HG03469 (cell line): ENCODE measurements around the gene WFS1.

Experiments used
- ATAC-seq: cut with Tn5 transposase; IDR thresholded peaks from one replicate; pipeline ENCODE4 v1.9.1; 2021; ENCODE audit warnings: mild to moderate bottlenecking, moderate library complexity, moderate number of reproducible peaks; ENCODE audit not compliant: unreplicated experiment

WFS1 gene

GRCh38 chr4:6298035-6298434 lies 28.4 kb downstream of the WFS1 start:
- no peak for ATAC-seq

DNA sequence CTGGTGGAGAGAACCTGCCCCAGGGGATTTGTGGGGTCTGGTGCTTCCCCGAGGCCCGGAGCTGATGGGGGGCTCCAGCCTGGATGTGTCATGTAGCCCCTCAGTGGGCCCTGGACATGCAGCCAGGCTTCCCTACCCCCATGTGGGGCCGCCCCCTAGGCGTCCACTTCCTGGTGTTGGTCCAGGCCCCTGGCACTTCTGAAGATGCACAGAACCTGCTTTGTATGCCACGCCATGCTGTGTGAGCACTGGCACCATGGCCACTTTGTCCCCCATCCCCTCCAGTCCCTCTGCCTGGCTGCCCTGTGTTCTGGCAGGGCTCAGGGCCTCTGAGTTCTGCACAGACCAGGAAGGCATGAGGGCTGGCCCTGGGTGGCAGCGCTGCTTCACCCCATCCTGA lies 29.2 kb downstream of the WFS1 start:
- ATAC-seq, result no peak

DNA sequence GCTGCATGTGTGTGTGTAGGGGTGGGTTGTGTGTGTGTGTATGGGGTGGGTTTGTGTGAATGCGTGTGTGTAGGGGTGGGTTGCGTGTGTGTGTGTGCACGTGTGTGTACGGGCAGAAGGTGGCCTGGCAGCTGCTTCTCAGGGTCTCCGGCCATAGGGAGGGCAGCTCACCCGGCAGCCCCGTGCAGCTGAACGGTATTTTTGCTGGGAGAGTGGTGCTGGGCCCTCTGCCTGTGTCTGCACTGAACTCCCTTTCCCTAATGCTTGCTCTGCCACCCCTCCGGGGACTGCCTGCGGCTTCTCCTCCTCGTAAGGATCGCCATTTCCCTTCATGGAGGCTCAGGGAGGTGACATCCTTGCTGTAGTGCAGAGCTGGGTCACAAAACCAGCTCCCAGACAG lies 30.2 kb downstream of the WFS1 start:
- no peak for ATAC-seq

DNA sequence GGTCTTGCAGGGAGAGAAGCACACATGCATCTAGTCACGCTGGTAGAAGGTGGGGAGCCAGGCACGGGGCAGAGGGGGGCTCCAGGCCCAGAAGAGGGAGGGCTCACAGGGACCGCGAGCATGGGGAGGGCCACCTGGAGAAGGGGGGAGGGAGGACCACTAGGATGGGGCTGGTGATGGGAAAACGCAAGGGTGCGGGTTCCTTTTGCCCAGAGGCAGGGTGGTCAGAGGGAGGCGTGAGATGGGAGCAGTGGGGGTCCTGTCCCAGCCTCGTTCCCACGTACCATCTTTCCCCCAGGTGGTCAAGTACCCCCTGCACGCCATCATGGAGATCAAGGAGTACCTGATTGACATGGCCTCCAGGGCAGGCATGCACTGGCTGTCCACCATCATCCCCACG lies 30.7 kb downstream of the WFS1 start:
- ATAC-seq, result no peak

- ATAC-seq, result no peak
Measured at GRCh38 chr4:6301051-6301731, 31.5 kb downstream of the WFS1 start.

DNA sequence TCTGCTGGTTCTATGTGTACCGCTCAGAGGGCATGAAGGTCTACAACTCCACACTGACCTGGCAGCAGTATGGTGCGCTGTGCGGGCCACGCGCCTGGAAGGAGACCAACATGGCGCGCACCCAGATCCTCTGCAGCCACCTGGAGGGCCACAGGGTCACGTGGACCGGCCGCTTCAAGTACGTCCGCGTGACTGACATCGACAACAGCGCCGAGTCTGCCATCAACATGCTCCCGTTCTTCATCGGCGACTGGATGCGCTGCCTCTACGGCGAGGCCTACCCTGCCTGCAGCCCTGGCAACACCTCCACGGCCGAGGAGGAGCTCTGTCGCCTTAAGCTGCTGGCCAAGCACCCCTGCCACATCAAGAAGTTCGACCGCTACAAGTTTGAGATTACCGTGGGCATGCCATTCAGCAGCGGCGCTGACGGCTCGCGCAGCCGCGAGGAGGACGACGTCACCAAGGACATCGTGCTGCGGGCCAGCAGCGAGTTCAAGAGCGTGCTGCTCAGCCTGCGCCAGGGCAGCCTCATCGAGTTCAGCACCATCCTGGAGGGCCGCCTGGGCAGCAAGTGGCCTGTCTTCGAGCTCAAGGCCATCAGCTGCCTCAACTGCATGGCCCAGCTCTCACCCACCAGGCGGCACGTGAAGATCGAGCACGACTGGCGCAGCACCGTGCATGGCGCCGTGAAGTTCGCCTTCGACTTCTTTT lies 32.2 kb downstream of the WFS1 start:
- ATAC-seq, result no peak

DNA sequence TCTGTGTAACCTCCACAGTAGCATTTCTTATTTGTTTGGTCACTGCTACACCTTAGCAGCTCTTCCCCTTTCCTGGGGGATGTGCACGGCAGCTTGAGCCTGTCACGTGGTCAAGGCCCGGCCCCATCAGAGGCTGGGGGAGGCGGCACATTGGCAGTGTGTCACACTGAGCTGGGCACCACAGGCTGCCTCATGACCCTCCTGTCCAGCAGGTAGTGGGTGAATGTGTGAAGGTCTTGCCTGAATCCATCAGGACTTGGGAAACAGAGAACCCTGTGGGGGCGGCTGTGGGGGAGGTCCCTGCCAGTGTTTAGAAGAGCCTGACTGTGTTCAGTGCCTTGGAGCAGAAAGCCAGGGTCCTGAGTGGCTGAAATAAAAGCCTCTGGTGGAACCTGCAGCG lies 33.2 kb downstream of the WFS1 start:
- ATAC-seq, result no peak

GRCh38 chr4:6303943-6304342 lies 34.3 kb downstream of the WFS1 start:
- no peak for ATAC-seq

DNA sequence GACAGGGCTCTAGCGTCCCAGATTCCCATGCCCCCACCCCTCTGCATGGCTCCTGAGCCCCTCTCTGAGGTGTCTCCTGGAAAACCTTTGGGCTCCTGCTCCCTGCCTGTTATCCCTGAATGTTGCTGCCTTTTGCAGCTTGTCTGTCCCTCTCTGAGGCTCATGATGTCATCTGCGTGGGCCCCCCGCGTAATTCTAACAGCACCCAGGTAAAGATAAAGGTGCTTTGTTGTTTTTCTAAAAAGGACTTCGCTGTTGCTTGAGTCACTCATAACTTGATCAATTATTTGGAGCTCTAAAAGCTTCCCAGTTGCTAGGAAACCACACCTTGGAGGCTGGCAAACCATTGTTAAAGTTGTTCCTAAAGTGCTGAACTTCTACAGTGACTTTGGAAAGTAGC lies 36.6 kb downstream of the WFS1 start:
- ATAC-seq, result no peak

DNA sequence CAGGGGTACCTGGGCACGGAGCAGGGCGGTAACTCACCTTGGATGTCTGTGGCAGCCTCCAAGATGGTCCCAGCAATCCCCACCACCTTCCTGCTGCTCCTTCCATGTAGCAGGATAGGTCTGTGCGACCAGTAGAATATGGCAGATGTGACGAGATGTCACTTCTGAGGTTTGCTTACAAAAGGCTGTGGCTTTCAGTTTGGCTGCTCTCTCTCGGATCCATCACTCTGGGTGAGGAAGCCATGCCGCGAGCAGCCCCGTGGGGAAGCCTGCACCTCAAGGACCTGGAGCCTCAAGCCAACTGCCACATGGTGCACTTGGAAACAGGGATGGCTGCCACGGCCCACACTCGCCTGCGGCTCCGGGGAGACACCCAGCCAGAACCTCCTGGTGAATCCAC lies 37.6 kb downstream of the WFS1 start:
- no peak for ATAC-seq

GRCh38 chr4:6307891-6308290 lies 38.2 kb downstream of the WFS1 start:
- ATAC-seq, result no peak

DNA sequence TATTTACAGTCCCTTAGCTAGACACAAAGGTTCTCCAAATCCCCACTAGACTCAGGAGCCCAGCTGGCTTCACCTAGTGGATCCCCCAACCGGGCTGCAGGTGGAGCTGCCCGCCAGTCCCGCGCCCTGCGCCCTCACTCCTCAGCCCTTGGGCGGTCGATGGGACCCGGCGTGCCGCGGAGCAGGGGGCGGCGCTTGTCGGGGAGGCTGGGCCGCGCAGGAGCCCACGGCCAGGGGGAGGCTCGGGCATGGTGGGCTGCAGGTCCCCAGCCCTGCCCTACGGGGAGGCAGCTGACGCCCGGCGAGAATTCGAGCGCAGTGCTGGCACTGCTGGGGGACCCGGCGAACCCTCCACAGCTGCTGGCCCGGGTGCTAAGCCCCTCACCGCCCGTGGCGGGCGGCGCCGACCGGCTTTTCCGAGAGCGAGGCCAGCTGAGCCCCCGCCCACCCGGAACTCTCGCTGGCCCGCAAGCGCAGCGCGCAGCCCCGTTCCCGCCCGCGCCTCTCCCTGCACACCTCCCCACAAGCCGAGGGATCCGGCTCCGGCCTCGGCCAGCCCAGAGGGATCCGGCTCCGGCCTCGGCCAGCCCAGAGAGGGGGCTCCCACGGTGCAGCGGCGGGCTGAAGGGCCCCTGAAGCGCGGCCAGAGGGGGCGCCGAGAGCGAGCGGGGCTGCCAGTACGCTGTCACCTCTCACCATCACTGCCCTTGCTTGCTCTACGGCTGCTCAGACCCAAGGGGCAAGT lies 39.4 kb downstream of the WFS1 start:
- no peak for ATAC-seq

GRCh38 chr4:6309777-6310176 lies 40.1 kb downstream of the WFS1 start:
- no peak for ATAC-seq

GRCh38 chr4:6313216-6313615 lies 43.6 kb downstream of the WFS1 start:
- ATAC-seq, result no peak

DNA sequence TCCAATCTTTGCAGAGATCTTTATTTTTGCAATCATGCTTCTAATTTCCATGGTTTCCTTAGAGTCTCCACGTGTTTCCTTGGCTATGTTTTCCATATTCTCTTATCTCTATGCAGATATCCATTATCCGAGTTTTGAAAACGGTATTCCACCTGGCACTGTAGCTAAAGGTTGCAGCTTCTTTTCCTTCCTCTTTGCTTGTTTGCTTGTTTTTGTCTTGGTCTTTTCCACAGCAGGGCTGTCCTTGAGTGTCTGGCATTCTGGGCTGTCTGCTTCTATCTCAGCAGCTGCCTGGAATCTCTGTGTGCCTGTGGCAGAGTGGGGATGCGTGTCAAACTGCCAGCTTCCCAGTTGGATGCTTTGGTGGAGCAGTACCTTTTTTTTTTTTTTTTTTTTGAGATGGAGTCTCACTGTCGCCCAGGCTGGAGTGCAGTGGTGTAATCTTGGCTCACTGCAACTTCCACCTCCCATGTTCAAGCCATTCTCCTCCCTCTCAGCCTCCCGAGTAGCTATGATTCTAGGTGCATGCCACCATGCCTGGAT lies 46.9 kb downstream of the WFS1 start:
- ATAC-seq, result no peak

GRCh38 chr4:6318206-6318605 lies 48.6 kb downstream of the WFS1 start:
- no peak for ATAC-seq

DNA sequence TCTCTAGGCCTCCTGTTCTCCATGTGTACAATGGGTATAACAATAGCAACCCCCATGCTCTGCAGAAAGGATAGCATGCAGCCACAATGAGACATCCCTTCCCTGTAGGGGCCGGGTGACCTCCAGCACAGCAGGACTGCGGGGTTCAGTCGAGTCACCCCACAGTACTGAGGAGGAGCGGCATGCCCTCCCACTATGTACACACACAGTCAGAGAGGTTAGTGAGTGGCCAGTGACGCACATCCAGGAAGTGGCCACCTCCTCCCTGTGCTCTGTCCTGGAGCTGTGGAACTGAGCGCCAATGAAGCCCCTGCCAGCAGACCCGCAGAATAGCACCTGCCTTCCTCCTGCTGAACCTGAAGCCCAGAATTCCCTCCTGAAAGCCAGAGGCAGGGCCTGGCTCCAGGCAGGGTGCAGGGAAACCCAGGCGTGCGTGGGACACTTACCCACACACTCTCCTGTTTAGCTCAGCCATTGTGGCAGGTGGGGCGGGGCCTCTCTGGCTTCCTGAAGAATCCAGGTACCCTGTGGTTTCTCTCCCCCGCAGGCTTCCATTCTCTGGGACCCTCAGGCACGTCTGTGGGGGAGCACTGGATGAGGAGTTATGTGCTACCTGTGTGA lies 50.0 kb downstream of the WFS1 start:
- no peak for ATAC-seq

DNA sequence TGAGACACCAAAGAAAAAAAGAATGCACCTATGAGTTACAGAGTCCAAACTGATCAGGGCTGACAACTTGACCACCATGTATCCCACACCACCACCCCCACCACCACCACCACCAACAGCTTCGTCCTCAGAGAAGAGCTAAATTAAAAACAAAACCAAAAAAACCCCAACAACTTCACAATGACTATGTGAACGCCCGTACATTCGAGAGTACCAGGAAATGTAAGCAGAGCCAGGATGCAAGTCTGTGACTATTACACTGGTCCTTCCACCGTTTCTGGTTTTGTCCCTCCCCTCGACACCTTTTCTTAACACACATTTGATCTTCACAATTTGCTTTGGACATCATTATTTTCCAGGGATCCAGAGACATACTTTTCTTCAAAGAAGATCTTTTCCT lies 51.0 kb downstream of the WFS1 start:
- ATAC-seq, result no peak

DNA sequence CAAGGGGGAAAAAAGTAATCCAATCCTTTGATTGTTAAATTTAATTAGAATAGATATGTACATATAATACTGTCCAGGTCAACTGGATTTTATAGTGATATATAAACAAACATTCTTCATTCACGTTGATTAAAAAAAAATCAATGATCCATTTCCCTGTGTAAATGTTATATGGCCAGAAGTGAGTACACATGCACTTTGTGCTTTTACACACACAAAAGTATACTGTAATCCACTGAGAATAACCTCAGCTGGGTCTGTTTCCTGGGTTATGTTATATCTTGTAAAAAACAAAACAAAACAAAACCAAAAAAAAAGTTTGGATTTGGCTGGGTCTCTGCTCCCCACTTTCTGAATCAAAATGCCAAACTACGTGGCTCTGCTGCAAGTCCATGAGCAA lies 51.7 kb downstream of the WFS1 start:
- ATAC-seq, result no peak

DNA sequence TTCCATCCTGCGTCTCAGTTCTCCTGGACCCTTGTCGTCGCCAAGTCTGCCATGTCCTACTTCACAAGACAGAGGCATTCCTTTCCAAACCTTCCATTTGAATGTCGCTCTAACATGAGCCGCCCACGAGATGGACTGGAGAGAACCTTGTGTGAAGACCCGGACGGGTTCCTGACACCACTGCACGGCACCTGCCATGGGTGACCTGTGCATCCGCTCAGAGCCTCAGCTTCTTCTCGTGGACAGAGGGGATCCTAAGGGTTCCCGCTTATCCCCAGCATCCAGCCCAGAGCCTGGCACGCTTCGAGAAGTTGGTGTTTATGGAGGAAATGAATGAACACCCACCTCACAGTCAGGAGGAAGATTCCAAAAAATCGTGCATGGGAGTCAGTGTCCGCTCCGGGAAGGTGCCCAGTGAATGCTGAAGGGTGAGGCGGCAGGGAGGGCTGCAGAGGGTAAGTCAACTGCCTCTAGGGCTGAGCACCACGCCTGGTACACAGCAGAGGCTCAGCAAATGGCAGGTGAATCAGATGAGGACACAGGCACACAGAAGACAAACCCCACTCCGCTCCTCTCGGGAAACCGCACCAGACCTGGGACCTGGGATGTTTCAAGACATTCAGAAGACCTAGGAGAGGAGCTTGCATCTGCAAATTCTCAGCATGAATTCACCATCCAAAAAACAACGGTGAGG lies 52.6 kb downstream of the WFS1 start:
- no peak for ATAC-seq
